Stimulated activated naive B cell treated with anti-CD40 and anti-IgM and Interleukin-4, amounts not matched to agents 10 μg/mL and 1 μg/mL and 100 μg/mL, for 72 hours (primary cell): Measurements from ENCODE around the gene ZEB1.

Experiments
- ATAC-seq, 2 donors: fragments of 150-1000 bp; cut with Tn5 transposase; replicated peaks; 2 replicates each; pipeline ENCODE4 v1.10.0; 2021; ENCODE audit warnings: moderate library complexity in 1 of 2
- DNase-seq: peaks from one replicate; pipeline ENCODE4 v3.0.0; 2021
- H3K27ac Mint-ChIP-seq: one replicate; pipeline ENCODE4 v1.8.0; 2022; ENCODE audit warnings: mild to moderate bottlenecking, mixed read lengths
- H3K27me3 Mint-ChIP-seq, 2 donors: one replicate each; pipeline ENCODE4 v1.8.0; 2022; ENCODE audit warnings: mixed read lengths in 2 of 2
- H3K36me3 Mint-ChIP-seq, 2 donors: one replicate each; pipeline ENCODE4 v1.8.0; 2022; ENCODE audit warnings: mixed read lengths in 2 of 2, mild to moderate bottlenecking in 1 of 2
- H3K4me1 Mint-ChIP-seq, 2 donors: one replicate each; pipeline ENCODE4 v1.8.0; 2022; ENCODE audit warnings: mixed read lengths in 2 of 2, mild to moderate bottlenecking in 1 of 2
- H3K4me3 Mint-ChIP-seq, 2 donors: one replicate each; pipeline ENCODE4 v1.8.0; 2022; ENCODE audit warnings: mild to moderate bottlenecking in 2 of 2, mixed read lengths in 2 of 2, moderate library complexity in 1 of 2
- H3K9me3 Mint-ChIP-seq, 2 donors: one replicate each; pipeline ENCODE4 v1.8.0; 2022; ENCODE audit warnings: mixed read lengths in 2 of 2, mild to moderate bottlenecking in 1 of 2

Gene ZEB1

DNA sequence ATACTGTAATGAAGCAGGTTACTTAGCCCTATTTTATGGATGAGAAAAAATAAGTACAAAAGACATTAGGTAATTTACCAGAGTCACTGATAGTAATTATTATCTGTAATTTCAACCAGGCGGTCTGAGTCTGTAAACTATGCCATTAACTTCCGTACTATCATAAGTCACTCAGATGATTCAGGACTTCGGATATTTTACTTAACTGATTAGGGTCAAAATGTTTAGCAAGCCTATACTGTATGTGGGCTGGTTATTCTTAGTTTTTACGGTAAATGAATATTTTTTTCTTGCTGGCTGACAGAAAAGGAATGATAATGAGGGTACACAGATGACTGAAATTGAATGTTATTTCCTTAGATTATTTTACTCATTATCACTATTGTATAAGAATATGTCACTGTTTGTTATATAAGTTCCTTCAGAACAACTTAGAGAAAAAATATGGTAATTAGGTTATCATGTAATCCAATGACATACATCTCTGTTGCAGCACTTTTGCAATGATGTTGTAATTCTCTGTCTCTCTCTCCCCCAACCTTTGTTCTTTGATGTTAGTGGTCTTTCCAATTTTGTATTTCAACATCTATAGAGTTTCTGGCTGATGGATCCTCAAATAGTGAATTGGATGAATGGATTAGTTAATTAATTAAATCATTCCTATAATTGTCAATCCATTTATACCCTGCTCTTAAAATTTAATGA, 165.6 kb downstream of the ZEB1 start:
- Mint-ChIP-seq H3K9me3 (peaks cover 3 to 14% of the 10 kb centered on the region in 2 donors), H3K4me1 (peaks cover 0 to 6% of the 10 kb centered on the region in 2 donors), H3K4me3 (no peak overlapping the region), H3K36me3 (peaks cover 22 to 29% of the 10 kb centered on the region in 2 donors), H3K27ac (no peak overlapping the region), H3K27me3 (no peaks in the 10 kb centered on the region)
- DNase-seq: no peak
- ATAC-seq: no peak

DNA sequence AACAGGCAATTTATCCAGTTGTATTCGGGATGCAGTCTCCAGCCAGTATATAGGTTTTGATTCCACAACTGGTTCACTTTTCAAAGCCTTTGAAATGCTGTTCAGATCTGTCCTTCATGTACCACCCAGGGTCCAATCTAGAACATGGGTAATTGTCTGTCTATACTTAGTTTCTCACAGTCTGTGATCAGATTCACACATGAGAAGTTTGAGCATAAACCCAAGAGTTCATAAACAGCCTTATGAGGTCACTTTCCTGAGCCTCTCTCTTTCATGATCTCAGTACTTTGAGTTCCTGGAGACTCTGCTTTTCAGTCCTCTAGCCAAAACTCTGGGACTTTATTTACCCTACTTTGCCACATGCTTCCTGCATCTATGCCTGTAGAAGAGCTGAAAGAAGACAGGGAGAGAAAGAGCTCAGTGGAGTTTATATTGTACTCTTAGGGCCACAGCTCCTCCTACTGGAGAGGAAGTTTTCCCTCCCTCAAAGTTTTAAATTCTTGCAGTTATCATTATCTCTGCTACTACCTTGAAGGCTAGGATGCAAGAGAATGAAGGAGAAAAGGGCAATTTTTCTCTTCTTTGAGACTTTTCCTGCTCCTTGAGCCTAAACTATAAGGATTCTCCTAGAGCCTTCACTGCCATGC, 172.0 kb downstream of the ZEB1 start:
- Mint-ChIP-seq H3K27ac (no peak overlapping the region), H3K4me1 (peaks cover 3 to 6% of the 10 kb centered on the region in 2 donors), H3K9me3 (peaks cover 3 to 17% of the 10 kb centered on the region in 2 donors), H3K36me3 (peaks cover 12 to 36% of the 10 kb centered on the region in 2 donors), H3K27me3 (no peaks in the 10 kb centered on the region), H3K4me3 (no peak overlapping the region)
- ATAC-seq: peak; percentile 45 to 60
- DNase-seq: no peak

- Mint-ChIP-seq H3K9me3 (peaks cover 28 to 39% of the 10 kb centered on the region in 2 donors), H3K4me1 (no peaks in the 10 kb centered on the region), H3K27ac (no peak overlapping the region), H3K4me3 (no peak overlapping the region), H3K27me3 (no peaks in the 10 kb centered on the region), H3K36me3 (peaks cover 64 to 75% of the 10 kb centered on the region in 2 donors)
- DNase-seq (no peak), ATAC-seq (no peak)
Measured at GRCh38 chr10:31507427-31507826, 188.4 kb downstream of the ZEB1 start.

GRCh38 chr10:31508234-31508633, 189.2 kb downstream of the ZEB1 start:
- peaks cover 28 to 39% of the 10 kb centered on the region in 2 donors for H3K9me3 Mint-ChIP-seq

DNA sequence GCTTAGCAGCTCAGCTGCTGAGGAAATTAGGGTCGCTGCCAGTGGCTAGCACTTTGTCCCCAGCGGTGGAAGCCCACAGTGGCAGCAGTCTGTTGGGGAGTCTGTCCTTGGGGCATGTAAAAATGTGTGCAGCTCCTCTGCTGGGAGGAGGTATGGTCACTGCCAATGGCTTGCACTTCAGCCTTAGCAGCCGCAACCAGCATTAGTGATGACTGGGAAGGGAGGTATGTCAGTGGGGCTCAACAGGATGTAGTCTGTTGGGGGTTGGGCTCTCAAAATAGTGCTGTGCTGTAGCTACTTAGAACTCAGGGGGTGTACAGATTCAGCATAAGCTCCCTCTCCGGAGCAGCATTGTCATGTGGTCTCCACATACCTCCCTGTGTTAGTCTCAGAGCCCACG, 189.9 kb downstream of the ZEB1 start:
- H3K27ac Mint-ChIP-seq: peak overlapping the region; percentile 47
- no peaks in the 10 kb centered on the region for H3K4me1 Mint-ChIP-seq
- H3K27me3 Mint-ChIP-seq: no peaks in the 10 kb centered on the region
- H3K9me3 Mint-ChIP-seq: peaks cover 27 to 35% of the 10 kb centered on the region in 2 donors
- ATAC-seq (no peak), DNase-seq (no peak)
- H3K36me3 Mint-ChIP-seq: peaks cover 57 to 65% of the 10 kb centered on the region in 2 donors
- no peak overlapping the region for H3K4me3 Mint-ChIP-seq

More at GRCh38 chr10:31508234-31508633, 189.2 kb downstream of the ZEB1 start:
- no peak for DNase-seq
- Mint-ChIP-seq H3K27ac (peak overlapping the region; percentile 65), H3K36me3 (peaks cover 62 to 71% of the 10 kb centered on the region in 2 donors), H3K4me1 (no peaks in the 10 kb centered on the region), H3K27me3 (no peaks in the 10 kb centered on the region), H3K4me3 (no peak overlapping the region)
- ATAC-seq: no peak

DNA sequence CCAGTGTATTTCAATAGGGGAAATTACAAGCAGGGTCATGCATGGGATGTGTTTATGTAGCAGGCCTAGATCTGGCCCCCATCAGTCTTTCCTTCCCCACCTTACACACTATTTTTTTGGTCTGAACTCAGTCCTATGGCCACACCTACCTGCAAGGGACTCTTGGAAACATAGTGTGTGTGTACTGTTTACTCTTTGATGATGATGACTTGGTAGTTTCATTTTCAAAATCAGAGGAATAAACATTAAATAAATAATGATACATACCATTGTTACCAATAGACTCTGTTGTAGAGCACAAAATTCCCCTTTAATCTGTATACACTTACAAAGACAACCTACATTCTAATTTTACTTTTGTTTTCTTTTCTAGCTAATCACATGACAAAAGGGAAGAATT, 191.0 kb downstream of the ZEB1 start:
- H3K4me3 Mint-ChIP-seq: no peak overlapping the region
- peaks cover 48 to 61% of the 10 kb centered on the region in 2 donors for H3K36me3 Mint-ChIP-seq
- peaks cover 0 to 1% of the 10 kb centered on the region in 2 donors for H3K4me1 Mint-ChIP-seq
- no peak for ATAC-seq
- no peak overlapping the region for H3K27ac Mint-ChIP-seq
- H3K27me3 Mint-ChIP-seq: no peaks in the 10 kb centered on the region
- no peak for DNase-seq
- H3K9me3 Mint-ChIP-seq: peaks cover 16 to 24% of the 10 kb centered on the region in 2 donors

DNA sequence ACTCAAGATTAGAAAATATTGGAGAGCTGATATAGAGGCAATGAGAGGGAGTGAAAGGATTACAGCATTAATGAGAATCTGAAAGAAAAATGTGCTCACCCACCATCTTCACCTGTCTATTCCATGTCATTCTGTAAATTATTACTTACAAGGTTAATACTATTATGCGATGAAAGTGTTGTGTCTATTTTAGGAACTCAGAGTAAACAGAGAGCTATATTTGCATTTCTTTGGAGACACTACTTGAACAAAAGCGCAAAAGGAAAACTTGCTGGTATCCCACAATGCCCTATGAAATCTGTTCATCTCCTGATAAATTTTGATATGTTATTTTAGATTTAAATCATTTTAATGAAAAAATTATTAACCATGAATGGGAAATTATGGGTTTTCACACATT, 196.1 kb downstream of the ZEB1 start:
- Mint-ChIP-seq H3K36me3 (peaks cover 13 to 22% of the 10 kb centered on the region in 2 donors), H3K27me3 (no peaks in the 10 kb centered on the region), H3K9me3 (no peaks in the 10 kb centered on the region), H3K4me3 (no peak overlapping the region), H3K4me1 (peaks cover 0 to 1% of the 10 kb centered on the region in 2 donors), H3K27ac (no peak overlapping the region)
- ATAC-seq (no peak), DNase-seq (no peak)

DNA sequence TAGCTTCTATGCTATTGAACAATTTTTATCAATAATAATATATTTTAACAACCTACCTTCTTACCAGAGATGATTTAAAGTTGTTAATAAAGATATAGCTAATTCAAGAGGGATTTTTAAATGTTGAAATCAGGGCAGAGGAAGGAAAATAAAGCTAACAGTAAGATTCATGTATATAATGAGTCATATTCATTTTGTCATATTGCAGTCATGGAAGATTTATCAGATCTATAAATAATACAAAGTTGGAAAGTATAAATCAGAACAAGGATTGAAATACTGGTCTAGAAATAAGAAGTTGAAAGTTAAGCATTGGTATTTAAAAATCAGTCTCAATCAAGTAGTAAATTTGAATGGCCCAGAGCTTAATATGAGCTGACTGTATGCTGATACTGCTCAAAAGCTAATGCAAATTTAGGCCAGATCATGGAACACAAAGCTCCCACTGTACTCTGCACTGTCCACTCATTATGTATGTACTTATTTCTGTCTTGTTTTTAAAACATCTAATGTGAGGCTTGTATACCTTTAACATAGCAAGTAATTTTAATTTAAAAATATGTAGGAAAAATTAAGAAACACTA, 196.9 kb downstream of the ZEB1 start:
- Mint-ChIP-seq H3K4me3 (no peak overlapping the region), H3K36me3 (peaks cover 18 to 23% of the 10 kb centered on the region in 2 donors), H3K4me1 (peaks cover 0 to 1% of the 10 kb centered on the region in 2 donors), H3K27ac (no peak overlapping the region), H3K27me3 (no peaks in the 10 kb centered on the region), H3K9me3 (no peaks in the 10 kb centered on the region)
- ATAC-seq (no peak), DNase-seq (no peak)

GRCh38 chr10:31520986-31521831, 202.2 kb downstream of the ZEB1 start:
- H3K36me3 Mint-ChIP-seq: peaks cover 23 to 35% of the 10 kb centered on the region in 2 donors

DNA sequence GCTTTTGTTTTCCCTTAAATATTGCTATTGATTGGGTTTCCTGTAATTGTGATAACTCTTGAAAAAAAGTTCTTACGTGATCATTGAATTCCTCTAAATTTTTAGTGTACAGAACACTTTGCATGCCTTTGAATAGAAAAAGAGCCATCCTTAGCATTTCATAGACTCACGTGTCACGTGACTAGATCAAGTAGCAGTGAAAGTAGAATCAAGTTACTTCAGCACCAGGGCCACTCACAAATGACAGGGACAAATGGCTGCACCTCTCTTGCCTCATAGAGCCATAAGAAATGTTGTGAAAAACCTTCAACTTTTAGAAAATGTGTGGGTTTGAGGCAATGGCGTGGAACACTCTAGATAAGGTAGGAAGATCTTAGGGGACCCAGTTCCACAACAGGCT, 203.8 kb downstream of the ZEB1 start:
- ATAC-seq (no peak), DNase-seq (no peak)
- no peaks in the 10 kb centered on the region for H3K9me3 Mint-ChIP-seq
- H3K27me3 Mint-ChIP-seq: no peaks in the 10 kb centered on the region
- no peak overlapping the region for H3K27ac Mint-ChIP-seq
- peaks cover 0 to 3% of the 10 kb centered on the region in 2 donors for H3K4me1 Mint-ChIP-seq
- no peak overlapping the region for H3K4me3 Mint-ChIP-seq
- peaks cover 31 to 48% of the 10 kb centered on the region in 2 donors for H3K36me3 Mint-ChIP-seq

More at GRCh38 chr10:31520986-31521831, 202.2 kb downstream of the ZEB1 start:
- Mint-ChIP-seq H3K27ac (no peak overlapping the region), H3K4me1 (no peaks in the 10 kb centered on the region), H3K9me3 (no peaks in the 10 kb centered on the region), H3K27me3 (no peaks in the 10 kb centered on the region), H3K4me3 (no peak overlapping the region)
- ATAC-seq (no peak), DNase-seq (no peak)

DNA sequence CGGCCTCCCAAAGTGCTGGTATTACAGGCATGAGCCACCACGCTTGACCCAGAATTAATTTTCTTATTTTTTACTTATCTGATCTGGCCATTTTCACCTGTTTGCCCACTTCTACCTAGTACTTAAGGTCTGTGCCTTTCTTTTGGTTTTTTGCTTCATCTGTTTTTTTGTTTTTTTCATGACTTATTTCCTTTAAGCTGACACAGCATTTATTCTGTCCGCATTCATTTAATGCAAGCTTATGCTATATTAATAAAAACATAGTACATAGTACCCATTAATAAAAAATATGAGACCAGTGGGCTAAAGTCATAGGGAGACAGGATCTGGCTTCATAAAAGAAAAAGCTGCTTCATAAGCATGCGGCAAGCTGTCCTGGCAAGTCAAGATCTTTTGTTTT, 205.4 kb downstream of the ZEB1 start:
- H3K4me1 Mint-ChIP-seq: peaks cover 0 to 3% of the 10 kb centered on the region in 2 donors
- ATAC-seq: no peak
- peaks cover 31 to 48% of the 10 kb centered on the region in 2 donors for H3K36me3 Mint-ChIP-seq
- H3K27ac Mint-ChIP-seq: no peak overlapping the region
- H3K27me3 Mint-ChIP-seq: no peaks in the 10 kb centered on the region
- no peak for DNase-seq
- H3K9me3 Mint-ChIP-seq: no peaks in the 10 kb centered on the region
- no peak overlapping the region for H3K4me3 Mint-ChIP-seq

DNA sequence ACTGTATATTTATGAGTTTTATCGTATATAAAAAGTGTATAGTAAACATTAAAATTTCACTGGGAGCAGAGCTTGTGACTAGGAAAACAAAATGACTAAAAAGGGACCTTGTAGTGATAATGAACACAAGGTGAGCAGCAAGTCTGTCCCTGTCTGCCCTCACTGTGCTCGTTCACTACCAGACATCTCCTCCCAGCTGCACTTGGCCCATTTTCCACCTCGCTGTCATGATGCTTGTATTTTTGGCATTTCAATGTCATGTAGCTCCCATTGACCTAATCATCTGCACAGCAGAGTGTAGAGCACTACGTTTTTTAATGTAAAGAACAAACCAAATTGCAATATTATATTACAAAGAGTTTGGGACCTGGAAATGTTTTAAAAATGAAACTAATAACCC, 207.2 kb downstream of the ZEB1 start:
- Mint-ChIP-seq H3K27me3 (no peaks in the 10 kb centered on the region), H3K36me3 (peaks cover 16 to 38% of the 10 kb centered on the region in 2 donors), H3K27ac (no peak overlapping the region), H3K4me3 (no peak overlapping the region), H3K4me1 (peaks cover 0 to 3% of the 10 kb centered on the region in 2 donors), H3K9me3 (no peaks in the 10 kb centered on the region)
- DNase-seq (no peak), ATAC-seq (no peak)

DNA sequence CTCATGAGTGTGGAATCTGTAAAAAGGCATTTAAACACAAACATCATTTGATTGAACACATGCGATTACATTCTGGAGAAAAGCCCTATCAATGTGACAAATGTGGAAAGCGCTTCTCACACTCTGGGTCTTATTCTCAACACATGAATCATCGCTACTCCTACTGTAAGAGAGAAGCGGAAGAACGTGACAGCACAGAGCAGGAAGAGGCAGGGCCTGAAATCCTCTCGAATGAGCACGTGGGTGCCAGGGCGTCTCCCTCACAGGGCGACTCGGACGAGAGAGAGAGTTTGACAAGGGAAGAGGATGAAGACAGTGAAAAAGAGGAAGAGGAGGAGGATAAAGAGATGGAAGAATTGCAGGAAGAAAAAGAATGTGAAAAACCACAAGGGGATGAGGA, 207.7 kb downstream of the ZEB1 start:
- Mint-ChIP-seq H3K4me3 (no peak overlapping the region), H3K4me1 (peaks cover 0 to 3% of the 10 kb centered on the region in 2 donors), H3K27me3 (no peaks in the 10 kb centered on the region), H3K36me3 (peaks cover 11 to 33% of the 10 kb centered on the region in 2 donors), H3K27ac (peak overlapping the region; percentile 77), H3K9me3 (no peaks in the 10 kb centered on the region)
- DNase-seq (no peak), ATAC-seq (no peak)

- H3K27ac Mint-ChIP-seq: no peak overlapping the region
- no peak overlapping the region for H3K4me3 Mint-ChIP-seq
- H3K9me3 Mint-ChIP-seq: peaks cover 0 to 2% of the 10 kb centered on the region in 2 donors
- no peaks in the 10 kb centered on the region for H3K27me3 Mint-ChIP-seq
- peaks cover 9 to 27% of the 10 kb centered on the region in 2 donors for H3K36me3 Mint-ChIP-seq
- ATAC-seq (no peak), DNase-seq (no peak)
- peaks cover 0 to 3% of the 10 kb centered on the region in 2 donors for H3K4me1 Mint-ChIP-seq
Measured at GRCh38 chr10:31528831-31529230, 209.8 kb downstream of the ZEB1 start.
